ENCODE results near the gene SLC35F4. TPM values are rescaled to one million over a fixed set of nuclear protein-coding genes. Genes with fewer than 3 reads are reported as not detected.
A peak's percentile ranks its signal among the peaks of the same experiment; 100 is the strongest.

Gene SLC35F4
- total RNA-seq, 6 experiments from 2014 or later, result not detected

GRCh38 chr14:57871459-57872080, 5.7 kb upstream of the SLC35F4 start:
- peak; percentile 36 for DNase-seq
- no peaks in the 10 kb centered on the region; the same call in 1 of the 2 replicates for H3K27me3 Mint-ChIP-seq (ENCODE audit: insufficient read depth)
- peaks cover 4% of the 10 kb centered on the region; the same call in 1 of the 2 replicates for H3K9me3 Mint-ChIP-seq
- TF ChIP-seq CTCF (IDR thresholded peaks at IDR 0.05), result peak; percentile 76
- H3K4me3 Mint-ChIP-seq, result no peak overlapping the region
- no peak overlapping the region for H3K27ac Mint-ChIP-seq
- no peaks in the 10 kb centered on the region for H3K4me1 Mint-ChIP-seq (ENCODE audit: low read depth)
- no peaks in the 10 kb centered on the region for H3K36me3 Mint-ChIP-seq (ENCODE audit: low read depth)

- no peak for TF ChIP-seq CTCF (IDR thresholded peaks at IDR 0.05)
- Mint-ChIP-seq H3K9me3 (peaks cover 4% of the 10 kb centered on the region; the same call in 1 of the 2 replicates), H3K27me3 (ENCODE audit: insufficient read depth) (no peaks in the 10 kb centered on the region; the same call in 1 of the 2 replicates), H3K4me1 (ENCODE audit: low read depth) (no peaks in the 10 kb centered on the region), H3K36me3 (ENCODE audit: low read depth) (no peaks in the 10 kb centered on the region), H3K4me3 (no peak overlapping the region), H3K27ac (no peak overlapping the region)
- DNase-seq, result no peak
These were observed 5.0 kb upstream of the SLC35F4 start for GRCh38 chr14:57870686-57871457.

DNA sequence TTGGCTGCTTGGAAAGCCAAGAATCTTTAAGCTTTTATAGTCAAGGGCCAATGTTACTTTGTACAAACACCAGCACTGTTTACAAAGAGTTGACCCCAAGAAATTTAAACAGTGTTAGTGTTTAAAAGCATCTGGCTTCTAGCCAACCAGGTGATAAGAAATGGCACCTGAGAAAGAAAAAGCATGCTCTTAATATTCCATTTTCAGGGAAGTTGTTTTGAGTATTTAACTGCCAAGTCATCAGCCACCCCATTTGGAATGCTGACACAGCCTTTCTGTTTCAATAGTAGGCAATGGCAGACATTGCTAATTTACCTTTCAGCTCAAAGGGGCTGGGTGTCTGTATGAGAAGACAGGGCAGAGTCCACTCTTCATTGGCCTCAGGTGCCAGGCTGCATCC, 3.7 kb upstream of the SLC35F4 start:
- Mint-ChIP-seq H3K27me3 (ENCODE audit: insufficient read depth) (no peaks in the 10 kb centered on the region; the same call in 1 of the 2 replicates), H3K27ac (no peak overlapping the region), H3K36me3 (ENCODE audit: low read depth) (no peaks in the 10 kb centered on the region), H3K4me1 (ENCODE audit: low read depth) (no peaks in the 10 kb centered on the region), H3K9me3 (peaks cover 4% of the 10 kb centered on the region; the same call in 1 of the 2 replicates), H3K4me3 (no peak overlapping the region)
- DNase-seq, result no peak
- TF ChIP-seq CTCF (IDR thresholded peaks at IDR 0.05), result no peak

- Mint-ChIP-seq H3K4me3 (no peak overlapping the region), H3K27me3 (ENCODE audit: insufficient read depth) (no peaks in the 10 kb centered on the region; the same call in 1 of the 2 replicates), H3K9me3 (0 out of 2 replicates have a peak, but pooled peaks cover 4% of the 10 kb centered on the region), H3K4me1 (ENCODE audit: low read depth) (no peaks in the 10 kb centered on the region), H3K27ac (no peak overlapping the region), H3K36me3 (ENCODE audit: low read depth) (no peaks in the 10 kb centered on the region)
- no peak for DNase-seq
- no peak for TF ChIP-seq CTCF (IDR thresholded peaks at IDR 0.05)
These were observed 360 bp upstream of the SLC35F4 start for GRCh38 chr14:57866199-57866705.

- H3K27me3 Mint-ChIP-seq (ENCODE audit: insufficient read depth), result no peaks in the 10 kb centered on the region; the same call in 1 of the 2 replicates
- no peak overlapping the region for H3K4me3 Mint-ChIP-seq
- no peak for DNase-seq
- no peak overlapping the region for H3K27ac Mint-ChIP-seq
- H3K9me3 Mint-ChIP-seq, result 0 out of 2 replicates have a peak, but pooled peaks cover 4% of the 10 kb centered on the region
- H3K36me3 Mint-ChIP-seq (ENCODE audit: low read depth), result no peaks in the 10 kb centered on the region
- H3K4me1 Mint-ChIP-seq (ENCODE audit: low read depth), result no peaks in the 10 kb centered on the region
- TF ChIP-seq CTCF (IDR thresholded peaks at IDR 0.05), result no peak
These were observed 858 bp downstream of the SLC35F4 start for GRCh38 chr14:57865066-57865402.
